ENCODE measurements around the gene BRD1. TPM values are rescaled to one million over a fixed set of nuclear protein-coding genes. Genes with fewer than 3 reads are reported as not detected.

The BRD1 gene
- total RNA-seq, 1 experiment from 2014 or later: 19.1 TPM

- no peaks in the 10 kb centered on the region for H3F3A ChIP-seq (ENCODE audit: low read length, unreplicated experiment)
Measured at GRCh38 chr22:49723478-49724029, 104.1 kb downstream of the BRD1 start.

More at GRCh38 chr22:49723478-49724029, 104.1 kb downstream of the BRD1 start:
- H3K4me1 ChIP-seq (ENCODE audit: insufficient read depth, low read length): peaks cover 4% of the 10 kb centered on the region; the same call in 1 of the 2 replicates
- H2AFZ ChIP-seq (ENCODE audit: low read length): no peak overlapping the region
- POLR2A ChIA-PET (ENCODE audit: unreplicated experiment): no interaction called here
- TF ChIP-seq CTCF (conservative IDR thresholded peaks at IDR 0.05; ENCODE audit: low read depth, low read length): no peak
- no peak for TF ChIP-seq EZH2 (IDR thresholded peaks at IDR 0.05; ENCODE audit: low read length, unreplicated experiment)
- TF ChIP-seq EZH2phosphoT487 (IDR thresholded peaks at IDR 0.05; ENCODE audit: borderline replicate concordance, low read length): no peak
- H3K4me3 ChIP-seq (ENCODE audit: low read length): no peak overlapping the region
- CTCF ChIA-PET: no interaction called here
- H3K27me3 ChIP-seq (ENCODE audit: low read length): peaks cover 64% of the 10 kb centered on the region
- H3K36me3 ChIP-seq (ENCODE audit: low read depth, low read length): no peaks in the 10 kb centered on the region
- no peak overlapping the region for H3K27ac ChIP-seq (ENCODE audit: low read length)
- H3K9me2 ChIP-seq (replicated peaks; ENCODE audit: low read length): no peaks in the 10 kb centered on the region
- ATAC-seq: no peak
- no peaks in the 10 kb centered on the region for H4K20me1 ChIP-seq (ENCODE audit: low read length)
- no peak overlapping the region for H3K9ac ChIP-seq (ENCODE audit: low read length)
- intact Hi-C loops (cut with micrococcal nuclease): no loop called here
- no peak overlapping the region for H3K4me2 ChIP-seq (ENCODE audit: low read length)
- no peaks in the 10 kb centered on the region for H3K9me3 ChIP-seq (ENCODE audit: low read length)
- no TSS peak for BruUV-seq (replicated peaks)
- DNase-seq: no peak
- no peaks in the 10 kb centered on the region for H3K79me2 ChIP-seq (ENCODE audit: low read length)

Other genes with a start within 250 kb of the BRD1 start
- gene ZBED4, start 26.0 kb upstream of the BRD1 start, total RNA-seq (2014; rRNA removed): 11.5 and 14.3 TPM in 2 replicates
- 10.7 and 12.1 TPM in 2 replicates for gene ALG12, start 90.6 kb upstream of the BRD1 start, total RNA-seq (2014; rRNA removed)
- gene CRELD2, start 90.8 kb upstream of the BRD1 start, total RNA-seq (2014; rRNA removed): 71.3 and 85.6 TPM in 2 replicates
- 61.7 and 72.8 TPM in 2 replicates for gene PIM3, start 132.9 kb upstream of the BRD1 start, total RNA-seq (2014; rRNA removed)
- gene IL17REL, start 184.9 kb upstream of the BRD1 start, total RNA-seq (2014; rRNA removed): 0.04 TPM in 1 of 2 replicates, not detected in the other
- not detected in 2 replicates for gene TTLL8, start 230.4 kb upstream of the BRD1 start, total RNA-seq (2014; rRNA removed)